NT2/D1 (cell line): ENCODE data around the gene TIE1.

Experiments
- DNase-seq: peaks from one replicate; pipeline ENCODE4 v3.0.0-alpha.2; 2011; ENCODE audit warnings: low read depth, low spot score
- H3K27me3 ChIP-seq: 2 replicates; pipeline ENCODE4 v1.6.0; 2011; ENCODE audit warnings: mild to moderate bottlenecking; ENCODE audit not compliant: insufficient read length, insufficient read depth
- H3K36me3 ChIP-seq: 2 replicates; pipeline ENCODE4 v1.6.1; 2011; ENCODE audit warnings: mild to moderate bottlenecking, low read length, mixed read lengths; ENCODE audit not compliant: insufficient read depth, insufficient read length
- H3K4me1 ChIP-seq: 2 replicates; pipeline ENCODE4 v1.5.1; 2011; ENCODE audit not compliant: insufficient read depth, insufficient read length
- H3K4me3 ChIP-seq: 2 replicates; pipeline ENCODE4 v1.5.1; 2011; ENCODE audit warnings: low read depth; ENCODE audit not compliant: insufficient read length
- H3K9ac ChIP-seq: 2 replicates; pipeline ENCODE4 v1.6.0; 2011; ENCODE audit warnings: low read depth; ENCODE audit not compliant: insufficient read length
- H3K9me3 ChIP-seq: 2 replicates; pipeline ENCODE4 v1.5.1; 2011; ENCODE audit warnings: mild to moderate bottlenecking, low read length; ENCODE audit not compliant: insufficient read depth
- SUZ12 ChIP-seq: IDR thresholded peaks from 2 replicates; pipeline ENCODE4 v1.6.1; 2011; ENCODE audit not compliant: insufficient read length, insufficient read depth; ENCODE audit errors: extremely low read depth
- YY1 ChIP-seq: IDR thresholded peaks from 2 replicates; pipeline ENCODE4 v1.6.1; 2011; ENCODE audit not compliant: insufficient read length, insufficient read depth
- ZNF274 ChIP-seq: IDR thresholded peaks from 2 replicates; pipeline ENCODE4 v1.6.1; 2011; ENCODE audit warnings: mild to moderate bottlenecking, low read depth, low read length

Gene TIE1

GRCh38 chr1:43284065-43284464 lies 16.7 kb upstream of the TIE1 start:
- TF ChIP-seq SUZ12 (no peak), ZNF274 (no peak), YY1 (no peak)
- DNase-seq = no peak
- H3K27me3 ChIP-seq = no peaks in the 10 kb centered on the region

GRCh38 chr1:43284546-43285110 lies 16.2 kb upstream of the TIE1 start:
- no peak overlapping the region for H3K9ac ChIP-seq
- H3K9me3 ChIP-seq = no peaks in the 10 kb centered on the region
- TF ChIP-seq SUZ12 (no peak), YY1 (no peak), ZNF274 (no peak)
- peaks cover 13% of the 10 kb centered on the region for H3K4me1 ChIP-seq
- no peaks in the 10 kb centered on the region for H3K36me3 ChIP-seq
- no peak for DNase-seq
- H3K27me3 ChIP-seq = no peaks in the 10 kb centered on the region
- no peak overlapping the region for H3K4me3 ChIP-seq

More at GRCh38 chr1:43284065-43284464, 16.7 kb upstream of the TIE1 start:
- Histone ChIP-seq H3K4me1 (peaks cover 13% of the 10 kb centered on the region), H3K36me3 (no peaks in the 10 kb centered on the region), H3K9me3 (no peaks in the 10 kb centered on the region), H3K4me3 (no peak overlapping the region), H3K9ac (no peak overlapping the region)

- Histone ChIP-seq H3K9me3 (no peaks in the 10 kb centered on the region), H3K36me3 (no peaks in the 10 kb centered on the region), H3K4me1 (peaks cover 13% of the 10 kb centered on the region), H3K9ac (no peak within 1 kb of the TSS), H3K27me3 (no peaks in the 10 kb centered on the region), H3K4me3 (no peak within 1 kb of the TSS)
- TF ChIP-seq YY1 = no peak
- no peak for DNase-seq
Measured at GRCh38 chr1:43285269-43285990, 15.4 kb upstream of the TIE1 start, which contains the start of gene C1orf210. Gene C1orf210, minus strand, starts transcription at chr1:43285581. Its CDS starts 2,311 bp downstream, at chr1:43283270.

- Histone ChIP-seq H3K9ac (no peak overlapping the region), H3K4me3 (no peak overlapping the region)
Measured at GRCh38 chr1:43286115-43286514, 14.7 kb upstream of the TIE1 start.

GRCh38 chr1:43286533-43286932 lies 14.2 kb upstream of the TIE1 start:
- Histone ChIP-seq H3K9me3 (no peaks in the 10 kb centered on the region), H3K4me3 (no peak overlapping the region), H3K36me3 (no peaks in the 10 kb centered on the region), H3K4me1 (peaks cover 10% of the 10 kb centered on the region), H3K27me3 (no peaks in the 10 kb centered on the region), H3K9ac (no peak overlapping the region)
- no peak for TF ChIP-seq YY1
- TF ChIP-seq SUZ12 = no peak
- no peak for TF ChIP-seq ZNF274
- no peak for DNase-seq

More at GRCh38 chr1:43286115-43286514, 14.7 kb upstream of the TIE1 start:
- Histone ChIP-seq H3K36me3 (no peaks in the 10 kb centered on the region), H3K27me3 (no peaks in the 10 kb centered on the region), H3K4me1 (peaks cover 11% of the 10 kb centered on the region), H3K9me3 (no peaks in the 10 kb centered on the region)
- DNase-seq = no peak
- no peak for TF ChIP-seq SUZ12
- no peak for TF ChIP-seq YY1
- no peak for TF ChIP-seq ZNF274

- H3K27me3 ChIP-seq = no peaks in the 10 kb centered on the region
- H3K9me3 ChIP-seq = no peaks in the 10 kb centered on the region
- no peaks in the 10 kb centered on the region for H3K36me3 ChIP-seq
- no peak overlapping the region for H3K9ac ChIP-seq
- no peak for DNase-seq
- no peak for TF ChIP-seq YY1
- no peak overlapping the region for H3K4me3 ChIP-seq
- H3K4me1 ChIP-seq = peaks cover 10% of the 10 kb centered on the region
Measured at GRCh38 chr1:43288058-43288784, 12.6 kb upstream of the TIE1 start.
